Measurements from ENCODE around the gene ROBO2.

GRCh38 chr3:77599948-77600347 is 560.0 kb downstream of the ROBO2 start:
- no peak for TF ChIP-seq CTCF (conservative IDR thresholded peaks at IDR 0.05; ENCODE audit: low read depth in 2 of 2)
- TF ChIP-seq NANOG (IDR thresholded peaks at IDR 0.05; ENCODE audit: borderline replicate concordance) = no peak
- TF ChIP-seq ETS1 (IDR thresholded peaks at IDR 0.05) = no peak
- no peak for TF ChIP-seq POLR2AphosphoS5 (IDR thresholded peaks at IDR 0.05; ENCODE audit: low read depth)
- no peak for TF ChIP-seq EZH2 (IDR thresholded peaks at IDR 0.05; ENCODE audit: low read depth, unreplicated experiment)
- TF ChIP-seq EZH2phosphoT487 (IDR thresholded peaks at IDR 0.05; ENCODE audit: unreplicated experiment) = no peak
